HCT116 (cell line): ENCODE measurements around the gene ERVFRD-1. TPM values are rescaled to one million over a fixed set of nuclear protein-coding genes. Genes with fewer than 3 reads are reported as not detected.

Experiments
- ATAC-seq: fragments of 200-7000 bp; cut with Tn5 transposase; 2 replicates; pipeline ENCODE4 v1.9.1; 2020; ENCODE audit warnings: mild to moderate bottlenecking, moderate library complexity
- BruUV-seq: library from RNA; stranded (reverse); fragments of 400-500 nt; replicated peaks from 2 replicates; lab custom pipeline; 2021; lab: Mats Ljungman, UMichigan
- CTCF ChIA-PET: fragments of 300-600 bp; sonication (Branson Sonifier 250); formaldehyde crosslinking; loops from one replicate; lab custom pipeline; 2021; ENCODE audit warnings: antibody characterized with exemption; lab: Charles Lee
- POLR2A ChIA-PET: fragments of 300-600, 350-600 bp; sonication (Branson Sonifier 250); formaldehyde crosslinking; loops from one replicate; lab custom pipeline; 2021; ENCODE audit warnings: antibody characterized with exemption; lab: Charles Lee
- RAD21 ChIA-PET, 2 experiments: fragments of 300-600 bp; sonication (Branson Sonifier 250); formaldehyde crosslinking; loops; one replicate each; lab custom pipeline; 2023; ENCODE audit warnings: low total read pairs in 2 of 2; ENCODE audit not compliant: uncharacterized antibody in 2 of 2, unreplicated experiment in 2 of 2, low non-redundant PET in 1 of 2; lab: Charles Lee
- DNase-seq: peaks from one replicate; pipeline ENCODE4 v3.0.0-alpha.2; 2010; ENCODE audit warnings: low read depth, low spot score
- H2AFZ ChIP-seq: fragments of 200-600 bp; shearing (Covaris generic), sonication (generic); 2 replicates; pipeline ENCODE4 v1.6.1; 2017; ENCODE audit warnings: low read depth, mixed run types, mixed read lengths, antibody characterized with exemption, low read length; ENCODE audit not compliant: poor library complexity, severe bottlenecking
- H3K27ac ChIP-seq: 2 replicates; pipeline ENCODE4 v1.5.1; 2012; ENCODE audit warnings: low read depth, low read length
- H3K27me3 ChIP-seq: fragments of 200-600 bp; sonication (generic); 2 replicates; pipeline ENCODE4 v1.6.1; 2016; ENCODE audit warnings: mixed run types, low read length, mixed read lengths; ENCODE audit not compliant: insufficient read depth
- H3K36me3 ChIP-seq, 2 experiments: fragments of 200-500 bp in 1 of 2; fragments of 200-600 bp in 1 of 2; sonication (Bioruptor generic) in 1 of 2; sonication (generic) in 1 of 2; 2 replicates each; pipeline versions ENCODE4 v1.5.1 to v1.6.1; 2014 to 2016; ENCODE audit warnings: low read length in 2 of 2, inconsistent platforms in 1 of 2, mixed read lengths in 1 of 2, mixed run types in 1 of 2; ENCODE audit not compliant: insufficient read depth in 2 of 2, control insufficient read depth in 1 of 2
- H3K4me1 ChIP-seq, 2 experiments: fragments of 200-600 bp in 1 of 2; sonication (generic) in 1 of 2; 2 replicates each; pipeline versions ENCODE4 v1.5.1 to v1.6.1; 2012 to 2017; ENCODE audit warnings: low read length in 2 of 2, inconsistent platforms in 1 of 2, mild to moderate bottlenecking in 1 of 2, mixed read lengths in 1 of 2, mixed run types in 1 of 2, moderate library complexity in 1 of 2; ENCODE audit not compliant: insufficient read depth in 2 of 2, control insufficient read depth in 1 of 2
- H3K4me2 ChIP-seq: fragments of 200-600 bp; sonication (generic); 2 replicates; pipeline ENCODE4 v1.6.1; 2017; ENCODE audit warnings: mixed run types, low read length, mixed read lengths
- H3K4me3 ChIP-seq, 2 experiments: fragments of 200-600 bp in 1 of 2; sonication (generic) in 1 of 2; replicated peaks in 1 of 2; 2 replicates each; pipeline ENCODE4 v1.5.1; 2011 to 2016; ENCODE audit warnings: low read length in 2 of 2, control low read depth in 1 of 2, low read depth in 1 of 2, mild to moderate bottlenecking in 1 of 2, mixed read lengths in 1 of 2, mixed run types in 1 of 2
- H3K79me2 ChIP-seq: fragments of 200-600 bp; sonication (generic); 2 replicates; pipeline ENCODE4 v1.6.1; 2017; ENCODE audit warnings: mild to moderate bottlenecking, mixed run types, low read length, moderate library complexity, mixed read lengths; ENCODE audit not compliant: insufficient read depth
- H3K9ac ChIP-seq: fragments of 200-600 bp; sonication (generic); 2 replicates; pipeline ENCODE4 v1.6.1; 2016; ENCODE audit warnings: low read length, mixed read lengths
- H3K9me2 ChIP-seq: fragments of 200-600 bp; sonication (generic), shearing (Covaris generic); 2 replicates; pipeline ENCODE4 v1.6.1; 2017; ENCODE audit warnings: mixed run types, mild to moderate bottlenecking, moderate library complexity; ENCODE audit not compliant: insufficient read depth
- H3K9me3 ChIP-seq, 2 experiments: fragments of 200-500 bp in 1 of 2; fragments of 200-600 bp in 1 of 2; sonication (Bioruptor generic) in 1 of 2; sonication (generic) in 1 of 2; 2 replicates each; pipeline ENCODE4 v1.6.1; 2014 to 2017; ENCODE audit warnings: low read length in 2 of 2, mixed read lengths in 2 of 2, inconsistent platforms in 1 of 2, low read depth in 1 of 2, mild to moderate bottlenecking in 1 of 2, mixed run types in 1 of 2, moderate library complexity in 1 of 2; ENCODE audit not compliant: control insufficient read depth in 1 of 2, insufficient read depth in 1 of 2
- H4K20me1 ChIP-seq: fragments of 200-600 bp; sonication (generic), shearing (Covaris generic); 2 replicates; pipeline ENCODE4 v1.6.1; 2017; ENCODE audit warnings: mixed run types, mild to moderate bottlenecking, moderate library complexity; ENCODE audit not compliant: insufficient read depth
- CEBPB ChIP-seq: IDR thresholded peaks from 2 replicates; pipeline ENCODE4 v1.6.1; 2012; ENCODE audit warnings: low read depth
- EGR1 ChIP-seq: IDR thresholded peaks from 2 replicates; pipeline ENCODE4 v1.6.1; 2012; ENCODE audit warnings: low read depth
- EZH2 ChIP-seq: fragments of 200-600 bp; sonication (generic); IDR thresholded peaks from 2 replicates; pipeline ENCODE4 v1.6.1; 2017; ENCODE audit warnings: antibody characterized with exemption, mixed run types
- EZH2phosphoT487 ChIP-seq: fragments of 200-600 bp; IDR thresholded peaks from 2 replicates; pipeline ENCODE4 v1.6.1; 2018; ENCODE audit warnings: antibody characterized with exemption, borderline replicate concordance
- JUND ChIP-seq: IDR thresholded peaks from 2 replicates; pipeline ENCODE4 v1.6.1; 2012
- POLR2A ChIP-seq: IDR thresholded peaks from 2 replicates; pipeline ENCODE4 v1.7.0; 2011; ENCODE audit warnings: borderline replicate concordance; ENCODE audit not compliant: insufficient read depth, insufficient read length; ENCODE audit errors: extremely low read depth
- POLR2AphosphoS5 ChIP-seq: IDR thresholded peaks from 2 replicates; pipeline ENCODE4 v1.6.1; 2011; ENCODE audit warnings: mild to moderate bottlenecking, low read depth, low read length, moderate library complexity
- RAD21 ChIP-seq: IDR thresholded peaks from 2 replicates; pipeline ENCODE4 v1.6.1; 2012; ENCODE audit warnings: low read depth, mild to moderate bottlenecking
- SIN3A ChIP-seq: IDR thresholded peaks from 2 replicates; pipeline ENCODE4 v1.6.1; 2012; ENCODE audit warnings: low read depth
- SP1 ChIP-seq: IDR thresholded peaks from 2 replicates; pipeline ENCODE4 v1.6.1; 2012; ENCODE audit warnings: low read depth
- SRF ChIP-seq: IDR thresholded peaks from 2 replicates; pipeline ENCODE4 v1.6.1; 2012; ENCODE audit warnings: low read depth
- TCF7L2 ChIP-seq: IDR thresholded peaks from 2 replicates; pipeline ENCODE4 v1.7.0; 2011; ENCODE audit warnings: borderline replicate concordance, inconsistent platforms; ENCODE audit not compliant: insufficient read depth, insufficient read length; ENCODE audit errors: extremely low read depth
- ZFX ChIP-seq: fragments of 450-650 bp; IDR thresholded peaks from 2 replicates; pipeline ENCODE4 v1.6.1; 2017
- ZNF274 ChIP-seq: fragments of 200-500 bp; sonication (Bioruptor generic); IDR thresholded peaks from 2 replicates; pipeline ENCODE4 v1.6.1; 2014; ENCODE audit warnings: mild to moderate bottlenecking, low read depth, low read length, inconsistent platforms
- intact Hi-C: fragments of 100-400 bp; cut with micrococcal nuclease; formaldehyde crosslinking; loops from 2 replicates; pipeline ENCODE4 v1.10.0; 2022
- total RNA-seq: library from RNA; stranded (reverse); gene quantifications from one replicate; pipeline ENCODE4 v1.2.1, GENCODE V29; 2021; ENCODE audit not compliant: unreplicated experiment
- TF ChIP-seq, protein P1 (sequence below): IDR thresholded peaks from 2 replicates; pipeline ENCODE4 v1.6.1; 2012
- TF ChIP-seq, protein P2 (sequence below): IDR thresholded peaks from 2 replicates; pipeline ENCODE4 v1.6.1; 2012
- TF ChIP-seq, protein P3 (sequence below): IDR thresholded peaks from 2 replicates; pipeline ENCODE4 v1.6.1; 2011; ENCODE audit warnings: mild to moderate bottlenecking, low read length, moderate library complexity; ENCODE audit not compliant: insufficient replicate concordance; ENCODE audit errors: extremely low read depth
- TF ChIP-seq, protein P4 (sequence below), 3 experiments: fragments of 200-600 bp in 1 of 3; sonication (generic) in 1 of 3; IDR thresholded peaks in 2 of 3; conservative IDR thresholded peaks in 1 of 3; 2 replicates each; pipeline ENCODE4 v1.5.1; 2012 to 2017; ENCODE audit warnings: low read depth in 2 of 3, low read length in 2 of 3, antibody characterized with exemption in 1 of 3, borderline replicate concordance in 1 of 3, control low read depth in 1 of 3, mild to moderate bottlenecking in 1 of 3, mixed read lengths in 1 of 3, mixed run types in 1 of 3, moderate library complexity in 1 of 3; ENCODE audit not compliant: insufficient read depth in 1 of 3
- TF ChIP-seq, protein P5 (sequence below): IDR thresholded peaks from 2 replicates; pipeline ENCODE4 v1.6.1; 2012; ENCODE audit warnings: low read depth

Gene ERVFRD-1
- total RNA-seq, 1 experiment from 2014 or later: not detected

DNA sequence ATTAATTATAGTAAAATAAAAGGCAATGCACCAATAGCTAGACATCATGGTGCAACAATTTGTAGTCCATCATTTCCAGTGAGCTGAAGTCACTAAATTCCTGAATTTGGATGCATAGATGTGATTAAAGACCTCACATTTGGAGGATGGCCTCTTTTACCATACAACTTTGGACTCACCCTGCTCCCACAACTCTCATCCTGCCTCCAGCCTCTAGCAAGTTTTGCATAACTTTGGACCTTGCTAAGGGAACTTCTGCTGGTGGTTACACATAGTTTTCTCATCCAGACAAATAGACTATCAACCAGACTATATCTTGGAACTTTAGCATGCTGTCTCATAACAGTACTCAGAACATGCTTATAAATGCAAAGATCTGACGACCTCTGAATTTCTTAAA, 54.7 kb downstream of the ERVFRD-1 start:
- intact Hi-C loops: no loop called here
- no peaks in the 10 kb centered on the region for H3K79me2 ChIP-seq
- H4K20me1 ChIP-seq: no peaks in the 10 kb centered on the region
- H3K36me3 ChIP-seq: no peaks in the 10 kb centered on the region
- H3K9me3 ChIP-seq: no peaks in the 10 kb centered on the region
- DNase-seq: no peak
- no TSS peak for BruUV-seq
- no peak for ATAC-seq
- TF ChIP-seq RAD21 (no peak), POLR2A (no peak), ZFX (no peak), JUND (no peak), SIN3A (no peak), POLR2AphosphoS5 (no peak), TCF7L2 (no peak), SRF (no peak), ZNF274 (no peak), EZH2 (no peak), EGR1 (no peak), SP1 (no peak), CEBPB (no peak), EZH2phosphoT487 (no peak)
- TF ChIP-seq, protein P1, sequence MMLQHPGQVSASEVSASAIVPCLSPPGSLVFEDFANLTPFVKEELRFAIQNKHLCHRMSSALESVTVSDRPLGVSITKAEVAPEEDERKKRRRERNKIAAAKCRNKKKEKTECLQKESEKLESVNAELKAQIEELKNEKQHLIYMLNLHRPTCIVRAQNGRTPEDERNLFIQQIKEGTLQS: no peak
- TF ChIP-seq, protein P2, sequence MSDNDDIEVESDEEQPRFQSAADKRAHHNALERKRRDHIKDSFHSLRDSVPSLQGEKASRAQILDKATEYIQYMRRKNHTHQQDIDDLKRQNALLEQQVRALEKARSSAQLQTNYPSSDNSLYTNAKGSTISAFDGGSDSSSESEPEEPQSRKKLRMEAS: no peak
- TF ChIP-seq, protein P3, sequence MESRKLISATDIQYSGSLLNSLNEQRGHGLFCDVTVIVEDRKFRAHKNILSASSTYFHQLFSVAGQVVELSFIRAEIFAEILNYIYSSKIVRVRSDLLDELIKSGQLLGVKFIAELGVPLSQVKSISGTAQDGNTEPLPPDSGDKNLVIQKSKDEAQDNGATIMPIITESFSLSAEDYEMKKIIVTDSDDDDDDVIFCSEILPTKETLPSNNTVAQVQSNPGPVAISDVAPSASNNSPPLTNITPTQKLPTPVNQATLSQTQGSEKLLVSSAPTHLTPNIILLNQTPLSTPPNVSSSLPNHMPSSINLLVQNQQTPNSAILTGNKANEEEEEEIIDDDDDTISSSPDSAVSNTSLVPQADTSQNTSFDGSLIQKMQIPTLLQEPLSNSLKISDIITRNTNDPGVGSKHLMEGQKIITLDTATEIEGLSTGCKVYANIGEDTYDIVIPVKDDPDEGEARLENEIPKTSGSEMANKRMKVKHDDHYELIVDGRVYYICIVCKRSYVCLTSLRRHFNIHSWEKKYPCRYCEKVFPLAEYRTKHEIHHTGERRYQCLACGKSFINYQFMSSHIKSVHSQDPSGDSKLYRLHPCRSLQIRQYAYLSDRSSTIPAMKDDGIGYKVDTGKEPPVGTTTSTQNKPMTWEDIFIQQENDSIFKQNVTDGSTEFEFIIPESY: no peak
- TF ChIP-seq, protein P4, sequence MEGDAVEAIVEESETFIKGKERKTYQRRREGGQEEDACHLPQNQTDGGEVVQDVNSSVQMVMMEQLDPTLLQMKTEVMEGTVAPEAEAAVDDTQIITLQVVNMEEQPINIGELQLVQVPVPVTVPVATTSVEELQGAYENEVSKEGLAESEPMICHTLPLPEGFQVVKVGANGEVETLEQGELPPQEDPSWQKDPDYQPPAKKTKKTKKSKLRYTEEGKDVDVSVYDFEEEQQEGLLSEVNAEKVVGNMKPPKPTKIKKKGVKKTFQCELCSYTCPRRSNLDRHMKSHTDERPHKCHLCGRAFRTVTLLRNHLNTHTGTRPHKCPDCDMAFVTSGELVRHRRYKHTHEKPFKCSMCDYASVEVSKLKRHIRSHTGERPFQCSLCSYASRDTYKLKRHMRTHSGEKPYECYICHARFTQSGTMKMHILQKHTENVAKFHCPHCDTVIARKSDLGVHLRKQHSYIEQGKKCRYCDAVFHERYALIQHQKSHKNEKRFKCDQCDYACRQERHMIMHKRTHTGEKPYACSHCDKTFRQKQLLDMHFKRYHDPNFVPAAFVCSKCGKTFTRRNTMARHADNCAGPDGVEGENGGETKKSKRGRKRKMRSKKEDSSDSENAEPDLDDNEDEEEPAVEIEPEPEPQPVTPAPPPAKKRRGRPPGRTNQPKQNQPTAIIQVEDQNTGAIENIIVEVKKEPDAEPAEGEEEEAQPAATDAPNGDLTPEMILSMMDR (IDR thresholded peaks at IDR 0.05 in 2 of 3, conservative IDR thresholded peaks at IDR 0.05 in 1 of 3; ENCODE audit: borderline replicate concordance in 1 of 3, insufficient read depth in 1 of 3, low read depth in 2 of 3, low read length in 2 of 3): no peak
- TF ChIP-seq, protein P5, sequence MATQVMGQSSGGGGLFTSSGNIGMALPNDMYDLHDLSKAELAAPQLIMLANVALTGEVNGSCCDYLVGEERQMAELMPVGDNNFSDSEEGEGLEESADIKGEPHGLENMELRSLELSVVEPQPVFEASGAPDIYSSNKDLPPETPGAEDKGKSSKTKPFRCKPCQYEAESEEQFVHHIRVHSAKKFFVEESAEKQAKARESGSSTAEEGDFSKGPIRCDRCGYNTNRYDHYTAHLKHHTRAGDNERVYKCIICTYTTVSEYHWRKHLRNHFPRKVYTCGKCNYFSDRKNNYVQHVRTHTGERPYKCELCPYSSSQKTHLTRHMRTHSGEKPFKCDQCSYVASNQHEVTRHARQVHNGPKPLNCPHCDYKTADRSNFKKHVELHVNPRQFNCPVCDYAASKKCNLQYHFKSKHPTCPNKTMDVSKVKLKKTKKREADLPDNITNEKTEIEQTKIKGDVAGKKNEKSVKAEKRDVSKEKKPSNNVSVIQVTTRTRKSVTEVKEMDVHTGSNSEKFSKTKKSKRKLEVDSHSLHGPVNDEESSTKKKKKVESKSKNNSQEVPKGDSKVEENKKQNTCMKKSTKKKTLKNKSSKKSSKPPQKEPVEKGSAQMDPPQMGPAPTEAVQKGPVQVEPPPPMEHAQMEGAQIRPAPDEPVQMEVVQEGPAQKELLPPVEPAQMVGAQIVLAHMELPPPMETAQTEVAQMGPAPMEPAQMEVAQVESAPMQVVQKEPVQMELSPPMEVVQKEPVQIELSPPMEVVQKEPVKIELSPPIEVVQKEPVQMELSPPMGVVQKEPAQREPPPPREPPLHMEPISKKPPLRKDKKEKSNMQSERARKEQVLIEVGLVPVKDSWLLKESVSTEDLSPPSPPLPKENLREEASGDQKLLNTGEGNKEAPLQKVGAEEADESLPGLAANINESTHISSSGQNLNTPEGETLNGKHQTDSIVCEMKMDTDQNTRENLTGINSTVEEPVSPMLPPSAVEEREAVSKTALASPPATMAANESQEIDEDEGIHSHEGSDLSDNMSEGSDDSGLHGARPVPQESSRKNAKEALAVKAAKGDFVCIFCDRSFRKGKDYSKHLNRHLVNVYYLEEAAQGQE: no peak
- H3K4me2 ChIP-seq: no peak overlapping the region
- H2AFZ ChIP-seq: no peak overlapping the region
- ChIA-PET CTCF (interaction anchor here (0.9 kb wide), 1 partner anchor 12 kb away, joined by 3 read pairs; no protein-coding TSS in a partner anchor), POLR2A (no interaction called here), RAD21 (no interaction called here)
- peaks cover 6 to 7% of the 10 kb centered on the region in 2 experiments; a peak in 2 of 4 replicates for H3K4me1 ChIP-seq
- no peaks in the 10 kb centered on the region for H3K27me3 ChIP-seq
- no peaks in the 10 kb centered on the region for H3K9me2 ChIP-seq
- no peak overlapping the region for H3K4me3 ChIP-seq
- H3K9ac ChIP-seq: no peak overlapping the region
- no peak overlapping the region for H3K27ac ChIP-seq
